Breast epithelium (tissue), 4 donors: ENCODE measurements around the gene SF1. TPM values are rescaled to one million over a fixed set of nuclear protein-coding genes. Genes with fewer than 3 reads are reported as not detected.

Source experiments
- DNase-seq, 2 donors: peaks; one replicate each; pipeline ENCODE4 v3.0.0-alpha.2; 2019; ENCODE audit warnings: low spot score in 2 of 2
- H3K27ac ChIP-seq, 2 donors: fragments of 200-600 bp; sonication (generic) in 1 of 2; one replicate each; pipeline ENCODE4 v1.5.1; 2016 to 2019; ENCODE audit warnings: mild to moderate bottlenecking in 1 of 2
- H3K27me3 ChIP-seq, 2 donors: fragments of 200-600 bp; sonication (generic) in 1 of 2; one replicate each; pipeline versions ENCODE4 v1.5.1 to v1.6.0; 2017 to 2019; ENCODE audit warnings: control low read depth in 1 of 2, mild to moderate bottlenecking in 1 of 2
- H3K36me3 ChIP-seq: fragments of 200-600 bp; one replicate; pipeline ENCODE4 v1.5.1; 2019
- H3K4me1 ChIP-seq, 2 donors: fragments of 200-600 bp; sonication (generic); one replicate each; pipeline ENCODE4 v1.5.1; 2016 to 2019; ENCODE audit warnings: control low read depth in 1 of 2
- H3K4me3 ChIP-seq, 3 donors: fragments of 200-600 bp; sonication (generic); 1 replicate in 2 of 3; 2 replicates in 1 of 3; pipeline ENCODE4 v1.5.1; 2016 to 2019; ENCODE audit warnings: mild to moderate bottlenecking in 3 of 3, moderate library complexity in 2 of 3
- H3K9me3 ChIP-seq, 2 donors: fragments of 200-600 bp; sonication (generic) in 1 of 2; one replicate each; pipeline ENCODE4 v1.5.1; 2016 to 2019; ENCODE audit warnings: control low read depth in 1 of 2
- POLR2A ChIP-seq: fragments of 450-650 bp; IDR thresholded peaks from one replicate; pipeline ENCODE4 v1.6.1; 2016; ENCODE audit warnings: antibody characterized with exemption, mild to moderate bottlenecking, moderate library complexity
- POLR2AphosphoS5 ChIP-seq, 3 donors: sonication (generic); formaldehyde crosslinking; IDR thresholded peaks; one replicate each; pipeline ENCODE4 v1.6.1; 2017; ENCODE audit warnings: antibody characterized with exemption in 3 of 3
- intact Hi-C: fragments of 100-400 bp; cut with DNase I; formaldehyde crosslinking; loops from one replicate; pipeline ENCODE4 v1.15.1; 2023; ENCODE audit warnings: low total_unique reads
- total RNA-seq, 3 donors: library from RNA; depleted of rRNA; stranded (reverse); fragments of >200 nt; gene quantifications; one replicate each; pipeline ENCODE4 v1.1.0, GENCODE V29; 2016
- TF ChIP-seq, protein P1 (sequence below), 3 donors: fragments of 450-650 bp; IDR thresholded peaks; one replicate each; pipeline ENCODE4 v1.5.1; 2016 to 2017; ENCODE audit warnings: antibody characterized with exemption in 3 of 3, mild to moderate bottlenecking in 3 of 3, moderate library complexity in 3 of 3

The SF1 gene
- total RNA-seq, 3 donors from 2014 or later: 264 to 293 (median 277) TPM

DNA sequence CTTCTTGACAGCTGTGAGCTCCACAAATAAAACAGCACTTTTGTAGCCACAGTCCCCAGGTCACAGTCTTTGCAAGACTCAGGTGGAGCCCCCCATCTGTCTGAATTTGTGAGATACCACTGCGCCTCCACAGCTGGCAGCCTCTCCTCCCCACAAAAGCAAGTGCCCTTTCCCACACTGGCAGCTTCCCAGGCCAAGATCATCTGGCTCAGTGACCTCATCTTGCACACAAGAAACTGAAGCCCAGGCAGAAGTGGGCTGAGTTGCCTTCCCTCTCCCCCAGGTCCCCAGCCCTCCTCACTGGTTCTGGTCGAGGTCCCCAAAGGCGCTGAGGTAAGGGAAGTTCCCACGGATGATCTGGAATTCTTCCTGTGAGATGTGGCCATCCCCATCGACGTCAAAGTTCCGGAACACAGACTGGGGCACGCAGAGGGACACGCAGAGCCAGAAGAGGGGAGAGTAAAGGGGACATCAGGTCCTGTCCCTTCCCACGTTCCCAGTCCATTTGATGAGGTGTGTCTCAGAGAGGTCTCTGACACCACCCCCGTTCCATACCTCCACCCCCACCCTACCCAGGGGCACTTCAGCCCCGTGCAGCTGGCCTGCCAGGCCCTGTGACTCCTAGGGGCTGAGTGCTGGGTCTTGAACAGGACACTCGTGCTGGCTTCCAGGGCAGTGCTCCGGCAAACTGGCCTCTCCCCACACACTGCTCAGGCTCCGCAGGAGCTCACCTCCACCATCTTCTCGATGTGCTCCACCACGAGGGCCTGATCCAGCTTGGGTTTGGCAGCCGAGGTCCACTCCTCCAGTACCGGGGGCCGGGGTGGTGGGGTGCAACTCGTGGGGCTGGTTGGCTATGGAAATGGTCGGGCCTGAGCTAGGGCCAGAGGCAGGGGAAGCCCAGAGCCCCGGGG lies 43.3 kb downstream of the SF1 start:
- Histone ChIP-seq H3K36me3 (no peaks in the 10 kb centered on the region), H3K4me3 (no peak overlapping the region)

DNA sequence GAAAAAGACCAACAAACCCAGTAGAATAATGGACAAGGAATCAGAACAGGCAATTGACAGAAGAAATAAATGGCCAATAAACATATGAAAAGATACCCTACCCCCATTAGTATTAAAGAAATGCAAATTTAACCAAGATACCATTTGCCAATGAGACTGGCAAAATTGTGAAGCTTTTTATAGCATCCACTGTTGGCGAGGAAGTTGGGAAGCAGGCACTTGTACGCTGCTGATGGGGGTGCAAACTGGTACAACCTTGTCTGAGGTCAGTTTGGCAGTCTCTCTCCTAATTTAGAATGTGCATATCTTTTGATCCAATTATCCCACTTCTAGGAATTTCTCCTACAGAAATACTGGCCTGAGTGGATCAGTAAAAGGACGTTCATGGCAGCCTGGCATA lies 46.7 kb downstream of the SF1 start:
- H3K4me3 ChIP-seq: no peak overlapping the region
- no peak overlapping the region for H3K27ac ChIP-seq
- no peaks in the 10 kb centered on the region for H3K9me3 ChIP-seq
- H3K36me3 ChIP-seq: no peaks in the 10 kb centered on the region
- H3K4me1 ChIP-seq: no peaks in the 10 kb centered on the region
- intact Hi-C loops: no loop called here
- no peaks in the 10 kb centered on the region for H3K27me3 ChIP-seq
- DNase-seq: no peak
- TF ChIP-seq, protein P1, sequence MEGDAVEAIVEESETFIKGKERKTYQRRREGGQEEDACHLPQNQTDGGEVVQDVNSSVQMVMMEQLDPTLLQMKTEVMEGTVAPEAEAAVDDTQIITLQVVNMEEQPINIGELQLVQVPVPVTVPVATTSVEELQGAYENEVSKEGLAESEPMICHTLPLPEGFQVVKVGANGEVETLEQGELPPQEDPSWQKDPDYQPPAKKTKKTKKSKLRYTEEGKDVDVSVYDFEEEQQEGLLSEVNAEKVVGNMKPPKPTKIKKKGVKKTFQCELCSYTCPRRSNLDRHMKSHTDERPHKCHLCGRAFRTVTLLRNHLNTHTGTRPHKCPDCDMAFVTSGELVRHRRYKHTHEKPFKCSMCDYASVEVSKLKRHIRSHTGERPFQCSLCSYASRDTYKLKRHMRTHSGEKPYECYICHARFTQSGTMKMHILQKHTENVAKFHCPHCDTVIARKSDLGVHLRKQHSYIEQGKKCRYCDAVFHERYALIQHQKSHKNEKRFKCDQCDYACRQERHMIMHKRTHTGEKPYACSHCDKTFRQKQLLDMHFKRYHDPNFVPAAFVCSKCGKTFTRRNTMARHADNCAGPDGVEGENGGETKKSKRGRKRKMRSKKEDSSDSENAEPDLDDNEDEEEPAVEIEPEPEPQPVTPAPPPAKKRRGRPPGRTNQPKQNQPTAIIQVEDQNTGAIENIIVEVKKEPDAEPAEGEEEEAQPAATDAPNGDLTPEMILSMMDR (IDR thresholded peaks at IDR 0.05): no peak
- no peak for TF ChIP-seq POLR2A
- no peak for TF ChIP-seq POLR2AphosphoS5 (IDR thresholded peaks at IDR 0.05)

More for the DNA sequence above, 43.3 kb downstream of the SF1 start:
- no peak overlapping the region for H3K27ac ChIP-seq
- TF ChIP-seq POLR2AphosphoS5 (IDR thresholded peaks at IDR 0.05) (no peak), POLR2A (no peak)
- TF ChIP-seq, protein P1 (IDR thresholded peaks at IDR 0.05): no peak
- no peaks in the 10 kb centered on the region for H3K27me3 ChIP-seq
- DNase-seq: no peak
- intact Hi-C loops: no loop called here
- H3K9me3 ChIP-seq: no peaks in the 10 kb centered on the region
- no peaks in the 10 kb centered on the region for H3K4me1 ChIP-seq

DNA sequence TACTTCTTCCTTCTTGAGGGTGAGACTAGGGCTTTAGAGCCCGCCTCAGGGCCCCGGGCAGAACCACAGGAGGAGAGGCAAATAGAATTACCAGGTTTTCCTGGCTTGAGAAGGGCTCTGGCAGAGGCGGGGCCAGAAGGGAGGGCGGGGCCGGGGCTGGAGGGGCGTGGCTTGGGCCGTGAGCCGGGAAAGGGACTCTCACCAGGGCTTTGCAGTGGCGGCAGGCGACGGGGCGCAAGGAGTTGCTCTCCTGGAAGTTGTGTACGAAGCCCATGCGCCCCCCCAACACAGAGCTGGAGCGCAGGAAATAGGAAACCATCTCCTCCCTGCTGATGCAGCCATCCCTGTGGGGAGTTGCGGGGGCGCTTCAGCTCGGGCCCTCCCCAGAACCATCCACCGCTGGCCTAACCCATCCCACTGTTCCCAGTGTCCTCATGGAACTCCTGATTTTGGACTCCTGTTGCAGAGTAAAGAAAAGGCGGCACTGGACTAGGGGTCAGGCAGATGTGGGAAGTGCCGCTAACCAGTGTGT lies 48.4 kb downstream of the SF1 start:
- no peaks in the 10 kb centered on the region for H3K36me3 ChIP-seq
- no peaks in the 10 kb centered on the region for H3K4me1 ChIP-seq
- intact Hi-C loops: no loop called here
- no peak for TF ChIP-seq POLR2A
- TF ChIP-seq, protein P1 (IDR thresholded peaks at IDR 0.05): no peak
- no peak for TF ChIP-seq POLR2AphosphoS5 (IDR thresholded peaks at IDR 0.05)
- H3K27ac ChIP-seq: no peak overlapping the region
- no peaks in the 10 kb centered on the region for H3K27me3 ChIP-seq
- no peak for DNase-seq
- no peak overlapping the region for H3K4me3 ChIP-seq
- H3K9me3 ChIP-seq: no peaks in the 10 kb centered on the region

DNA sequence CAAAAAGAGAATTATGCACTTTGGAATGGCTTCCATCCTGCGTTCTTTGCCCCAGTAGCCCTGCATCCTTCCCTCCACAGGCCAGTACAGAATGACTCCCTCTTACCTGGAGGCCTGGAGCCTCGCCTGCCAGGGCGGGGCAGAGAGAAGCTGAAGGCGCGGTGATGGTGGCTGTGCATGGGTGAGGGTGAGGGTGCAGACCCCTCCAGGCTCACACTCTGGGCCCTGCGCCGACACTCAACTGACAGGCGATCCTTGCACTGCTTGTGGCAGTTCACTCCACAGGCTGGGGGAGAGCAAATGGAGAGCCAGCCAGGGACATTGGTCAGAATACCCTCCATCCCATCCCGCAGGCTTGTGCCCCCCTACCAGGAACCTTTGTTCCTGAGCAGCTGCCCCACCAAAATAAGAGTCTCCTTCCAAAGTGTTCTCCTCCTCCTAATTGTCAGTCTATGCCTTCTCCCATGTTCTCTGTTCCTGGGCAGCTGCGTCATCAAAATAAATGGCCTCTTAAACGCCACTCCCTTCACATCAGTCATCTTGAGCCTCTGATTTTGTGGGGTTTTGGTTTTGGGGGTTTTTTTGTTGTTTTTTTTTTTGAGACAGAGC lies 49.5 kb downstream of the SF1 start:
- no peak overlapping the region for H3K27ac ChIP-seq
- H3K4me3 ChIP-seq: no peak overlapping the region
- no peaks in the 10 kb centered on the region for H3K36me3 ChIP-seq
- TF ChIP-seq POLR2AphosphoS5 (IDR thresholded peaks at IDR 0.05): no peak
- TF ChIP-seq, protein P1 (IDR thresholded peaks at IDR 0.05): no peak
- TF ChIP-seq POLR2A: no peak
- intact Hi-C loops: no loop called here
- DNase-seq: no peak
- no peaks in the 10 kb centered on the region for H3K27me3 ChIP-seq
- no peaks in the 10 kb centered on the region for H3K4me1 ChIP-seq
- H3K9me3 ChIP-seq: no peaks in the 10 kb centered on the region
